PC-9 (cell line): Measurements from ENCODE around the gene PSMC4.

Experiments used
- CTCF ChIP-seq: fragments of 200-600 bp; sonication (generic); conservative IDR thresholded peaks from 2 replicates; pipeline ENCODE4 v1.6.1; 2017; ENCODE audit warnings: mixed run types, antibody characterized with exemption, mild to moderate bottlenecking, moderate library complexity
- EZH2 ChIP-seq: fragments of 200-600 bp; sonication (generic); IDR thresholded peaks from 2 replicates; pipeline ENCODE4 v1.8.0; 2017; ENCODE audit warnings: antibody characterized with exemption, low read depth

DNA sequence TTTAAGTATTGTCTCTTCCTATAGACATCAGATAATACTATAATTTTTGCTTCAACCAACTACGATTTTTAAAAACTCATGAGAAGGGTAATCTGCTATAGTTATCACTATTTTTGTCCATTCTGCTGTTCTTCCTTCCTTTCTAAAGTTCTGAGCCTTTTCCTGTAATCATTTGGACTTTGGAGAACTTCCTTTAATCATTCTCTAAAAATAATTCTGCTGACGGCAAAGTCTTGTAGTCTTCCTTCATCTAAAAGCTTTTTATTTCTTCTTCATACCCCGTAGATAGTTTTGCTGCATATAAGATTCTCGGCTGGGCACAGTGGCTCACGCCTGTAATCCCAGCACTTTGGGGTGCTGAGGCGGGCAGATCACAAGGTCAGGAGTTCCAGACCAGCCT, 31.4 kb upstream of the PSMC4 start:
- TF ChIP-seq CTCF: no peak
- TF ChIP-seq EZH2: no peak
